Kidney capillary endothelial cell (primary cell): Measurements from ENCODE around the gene RNPEPL1.

ENCODE experiments used
- DNase-seq: peaks from one replicate; pipeline ENCODE4 v3.0.0-alpha.2; 2018; ENCODE audit warnings: low spot score

Gene RNPEPL1

DNA sequence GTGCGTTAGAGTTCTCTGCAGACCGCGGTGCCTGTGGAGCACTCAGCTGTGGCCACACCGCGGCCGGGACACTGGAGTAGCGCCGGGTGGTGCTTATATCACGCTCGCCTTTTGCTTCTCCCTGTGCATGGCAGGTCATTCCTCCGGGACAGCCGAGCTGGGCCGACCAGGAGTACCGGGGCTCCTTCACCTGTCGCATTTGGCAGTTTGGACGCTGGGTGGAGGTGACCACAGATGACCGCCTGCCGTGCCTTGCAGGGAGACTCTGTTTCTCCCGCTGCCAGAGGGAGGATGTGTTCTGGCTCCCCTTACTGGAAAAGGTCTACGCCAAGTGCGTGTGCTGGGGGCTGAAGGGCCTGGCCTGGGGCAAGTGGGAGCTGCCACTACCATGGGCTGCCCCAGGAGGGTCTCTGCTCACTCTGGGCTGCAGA, 22.4 kb downstream of the RNPEPL1 start:
- DNase-seq = no peak

DNA sequence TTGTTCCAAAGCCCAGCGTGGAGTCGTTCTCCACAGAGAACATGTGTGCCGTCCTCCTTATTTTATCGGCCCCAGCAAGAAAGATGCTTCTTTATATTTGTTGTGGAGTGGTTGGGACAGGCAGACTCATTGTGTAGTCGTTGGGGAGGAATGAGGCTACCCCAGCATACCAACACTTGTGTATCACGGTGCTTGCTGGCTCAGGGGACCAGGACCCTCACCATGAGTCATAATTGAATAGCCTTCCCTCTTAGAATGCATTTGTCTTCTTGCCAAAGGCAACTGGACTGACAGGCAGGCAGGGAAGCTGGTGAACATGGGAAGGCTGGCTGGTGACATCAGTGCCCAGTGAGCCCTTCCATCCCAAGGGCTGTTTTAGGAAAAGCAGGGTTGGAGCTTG, 22.9 kb downstream of the RNPEPL1 start:
- DNase-seq = no peak

DNA sequence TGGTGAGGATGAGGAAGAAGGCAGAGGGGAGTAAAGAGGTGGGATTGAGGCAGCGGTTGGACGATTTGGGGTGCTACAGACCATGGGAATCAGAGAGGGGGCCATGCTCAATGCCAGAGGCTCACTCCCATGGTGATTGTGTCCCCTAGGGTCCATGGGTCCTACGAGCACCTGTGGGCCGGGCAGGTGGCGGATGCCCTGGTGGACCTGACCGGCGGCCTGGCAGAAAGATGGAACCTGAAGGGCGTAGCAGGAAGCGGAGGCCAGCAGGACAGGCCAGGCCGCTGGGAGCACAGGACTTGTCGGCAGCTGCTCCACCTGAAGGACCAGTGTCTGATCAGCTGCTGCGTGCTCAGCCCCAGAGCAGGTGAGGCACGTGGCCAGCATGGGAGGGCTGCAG, 23.5 kb downstream of the RNPEPL1 start:
- no peak for DNase-seq

DNA sequence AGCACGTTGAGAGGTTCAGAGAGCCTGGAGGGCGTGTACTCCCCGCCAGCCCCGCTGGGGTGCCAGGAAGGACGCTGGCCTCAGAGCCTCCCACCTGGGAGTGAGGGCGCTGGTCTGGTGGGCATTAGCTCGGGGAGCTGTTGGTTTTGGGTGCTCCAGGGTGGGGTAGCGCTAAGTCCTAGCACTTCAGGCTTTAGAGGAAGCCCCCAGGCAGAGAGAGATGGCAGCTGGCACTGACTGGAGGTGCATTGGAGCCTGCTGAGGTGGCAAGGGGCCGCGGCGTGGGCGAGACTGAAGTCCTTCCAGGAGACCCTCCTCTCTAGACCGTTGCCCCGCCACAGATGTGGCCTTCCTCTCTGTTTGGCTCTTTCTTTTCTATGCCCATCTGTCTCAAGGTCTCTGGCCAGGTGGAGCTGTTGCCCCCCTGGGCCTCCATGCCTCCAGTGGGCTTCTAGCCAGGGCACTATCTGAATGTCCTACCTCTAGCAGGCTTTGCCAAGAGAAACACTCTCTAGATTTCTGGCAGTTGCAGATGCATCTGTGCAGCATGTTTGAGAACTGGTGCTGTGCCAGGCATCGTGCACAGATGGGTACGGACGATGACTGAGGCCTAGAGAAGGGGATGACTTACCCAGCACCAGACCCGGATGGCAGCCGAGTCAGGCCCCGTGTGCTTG, 24.9 kb downstream of the RNPEPL1 start:
- DNase-seq = no peak

DNA sequence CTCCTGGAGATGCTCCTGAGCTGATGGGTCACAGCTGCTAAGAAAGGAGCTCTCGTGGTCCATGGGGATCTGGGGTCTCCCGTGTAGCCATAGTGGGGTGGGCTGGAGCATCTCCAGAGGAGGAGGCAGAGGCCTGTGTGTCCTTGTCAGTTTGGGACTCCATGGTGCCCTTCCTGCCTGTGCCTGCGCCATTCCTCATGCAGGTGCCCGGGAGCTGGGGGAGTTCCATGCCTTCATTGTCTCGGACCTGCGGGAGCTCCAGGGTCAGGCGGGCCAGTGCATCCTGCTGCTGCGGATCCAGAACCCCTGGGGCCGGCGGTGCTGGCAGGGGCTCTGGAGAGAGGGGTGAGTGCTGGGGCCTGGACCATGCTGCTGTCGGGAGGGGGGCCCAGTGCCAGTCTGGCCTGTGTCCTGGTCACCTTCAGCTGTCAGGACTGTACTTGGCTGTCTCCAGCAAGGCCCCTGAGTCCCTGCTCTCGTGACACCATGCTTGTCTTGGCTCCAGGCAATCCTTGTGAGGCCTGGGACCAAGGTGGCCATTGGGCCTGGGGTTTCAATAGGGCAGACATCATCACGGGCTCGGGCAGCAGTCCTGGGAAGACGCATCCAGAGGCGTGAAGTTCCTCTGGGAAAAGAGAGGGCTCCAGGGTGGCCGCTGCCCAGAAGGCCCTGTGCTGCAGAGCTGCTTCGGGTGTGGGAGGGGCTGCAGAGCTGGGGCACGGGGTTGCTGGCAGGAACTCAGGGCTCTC, 25.6 kb downstream of the RNPEPL1 start:
- no peak for DNase-seq

DNA sequence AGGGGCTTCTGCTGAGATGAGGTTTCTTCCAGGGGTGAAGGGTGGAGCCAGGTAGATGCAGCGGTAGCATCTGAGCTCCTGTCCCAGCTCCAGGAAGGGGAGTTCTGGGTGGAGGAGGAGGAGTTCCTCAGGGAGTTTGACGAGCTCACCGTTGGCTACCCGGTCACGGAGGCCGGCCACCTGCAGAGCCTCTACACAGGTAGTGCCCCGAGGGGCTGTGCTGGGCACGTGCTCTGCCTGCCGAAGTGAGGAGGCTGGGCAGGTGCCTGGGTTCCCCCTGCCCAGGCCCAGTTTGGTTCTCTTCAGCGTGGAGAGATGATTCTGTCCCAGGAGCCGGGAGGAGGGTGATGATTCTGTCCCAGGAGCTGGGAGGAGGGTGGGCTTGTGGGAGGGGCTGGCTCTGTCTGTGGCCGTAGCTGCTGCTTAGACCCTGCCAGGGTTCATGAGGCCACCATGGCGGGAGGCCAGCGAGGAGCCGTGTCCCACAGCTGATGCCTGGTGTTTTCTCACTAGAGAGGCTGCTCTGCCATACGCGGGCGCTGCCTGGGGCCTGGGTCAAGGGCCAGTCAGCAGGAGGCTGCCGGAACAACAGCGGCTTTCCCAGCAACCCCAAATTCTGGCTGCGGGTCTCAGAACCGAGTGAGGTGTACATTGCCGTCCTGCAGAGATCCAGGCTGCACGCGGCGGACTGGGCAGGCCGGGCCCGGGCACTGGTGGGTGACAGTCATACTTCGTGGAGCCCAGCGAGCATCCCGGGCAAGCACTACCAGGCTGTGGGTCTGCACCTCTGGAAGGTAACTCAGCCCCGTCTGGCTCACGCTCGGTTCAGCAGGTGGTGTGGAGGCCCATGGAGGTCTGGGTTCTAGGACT, 26.5 kb downstream of the RNPEPL1 start:
- DNase-seq = no peak

DNA sequence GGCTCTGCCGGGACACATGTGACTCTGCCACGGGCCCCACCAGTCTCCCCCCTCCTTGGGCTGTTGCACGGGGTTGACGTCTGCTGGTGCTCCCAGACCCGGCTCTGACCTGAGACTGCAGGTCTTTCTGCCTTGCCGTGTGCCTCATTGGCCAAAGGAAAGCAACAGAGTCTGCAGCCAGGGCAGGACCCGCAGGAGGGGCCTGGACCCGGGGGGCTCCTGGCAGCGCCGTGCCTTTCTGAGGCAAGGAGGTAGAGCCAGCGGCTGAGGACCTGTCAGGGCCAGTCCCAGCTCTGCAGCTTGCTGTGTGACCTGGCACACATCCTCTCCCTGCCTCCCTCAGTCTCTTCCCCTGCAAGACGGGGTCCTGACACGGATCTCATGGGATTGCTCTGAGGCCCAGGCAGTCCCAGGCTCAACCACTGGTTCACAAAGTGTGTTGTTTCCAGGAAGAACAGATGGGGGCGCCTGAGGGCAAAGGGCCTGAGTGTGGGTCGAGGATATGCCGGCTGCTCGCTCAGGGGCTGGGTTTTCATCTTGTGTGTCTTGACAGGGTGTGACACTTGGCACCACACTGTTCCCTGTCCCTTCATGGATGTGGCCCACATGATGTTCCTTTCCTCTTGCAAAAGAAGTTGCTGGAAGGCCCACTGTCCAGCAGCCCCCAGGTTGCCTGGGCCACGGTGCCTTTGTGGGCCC, 27.2 kb downstream of the RNPEPL1 start:
- DNase-seq = no peak

DNA sequence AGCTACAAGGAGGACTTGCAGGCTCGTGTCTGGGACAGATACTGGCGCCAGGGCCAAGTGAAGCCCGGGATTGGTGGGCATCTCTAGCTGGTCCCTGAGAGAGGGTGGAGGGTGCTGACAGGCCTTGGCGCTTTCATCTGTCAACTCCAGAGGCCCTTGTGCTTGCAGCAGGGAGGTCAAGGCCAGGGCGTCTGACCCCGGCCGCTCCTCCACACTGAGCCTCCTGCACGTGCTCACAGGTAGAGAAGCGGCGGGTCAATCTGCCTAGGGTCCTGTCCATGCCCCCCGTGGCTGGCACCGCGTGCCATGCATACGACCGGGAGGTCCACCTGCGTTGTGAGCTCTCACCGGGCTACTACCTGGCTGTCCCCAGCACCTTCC, 27.8 kb downstream of the RNPEPL1 start:
- DNase-seq = no peak

DNA sequence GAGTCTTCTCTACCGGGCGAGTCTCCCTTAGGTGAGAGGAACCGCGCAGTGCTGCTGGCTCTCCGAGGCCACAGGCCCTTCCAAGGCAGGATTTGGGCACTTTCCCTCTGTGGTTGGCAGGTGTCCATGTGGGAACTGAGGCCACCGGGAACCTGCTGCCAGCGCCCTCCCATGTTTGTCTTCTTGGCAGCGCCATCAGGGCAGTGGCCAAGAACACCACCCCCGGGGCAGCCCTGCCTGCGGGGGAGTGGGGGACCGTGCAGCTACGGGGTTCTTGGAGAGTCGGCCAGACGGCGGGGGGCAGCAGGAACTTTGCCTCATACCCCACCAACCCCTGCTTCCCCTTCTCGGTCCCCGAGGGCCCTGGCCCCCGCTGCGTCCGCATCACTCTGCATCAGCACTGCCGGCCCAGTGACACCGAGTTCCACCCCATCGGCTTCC, 28.2 kb downstream of the RNPEPL1 start:
- no peak for DNase-seq

DNA sequence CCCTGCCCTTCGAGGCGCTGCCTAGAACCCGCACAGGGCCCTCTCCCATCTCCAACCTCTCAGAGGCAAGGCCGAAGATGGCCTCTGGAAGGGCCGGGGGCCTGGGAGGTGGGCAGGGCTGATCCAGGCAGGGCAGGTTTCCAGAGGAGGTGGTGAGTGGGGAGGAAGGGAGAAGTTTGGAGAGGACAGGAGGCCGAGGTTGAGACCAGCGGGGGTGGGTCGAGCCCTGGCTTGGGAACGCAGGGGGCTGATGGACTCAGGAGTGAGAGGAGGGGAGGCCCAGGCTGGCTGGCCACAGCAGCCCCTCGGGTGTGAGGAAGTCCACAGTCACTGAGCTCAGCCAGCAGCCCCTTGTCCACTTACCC, 28.8 kb downstream of the RNPEPL1 start:
- no peak for DNase-seq

DNA sequence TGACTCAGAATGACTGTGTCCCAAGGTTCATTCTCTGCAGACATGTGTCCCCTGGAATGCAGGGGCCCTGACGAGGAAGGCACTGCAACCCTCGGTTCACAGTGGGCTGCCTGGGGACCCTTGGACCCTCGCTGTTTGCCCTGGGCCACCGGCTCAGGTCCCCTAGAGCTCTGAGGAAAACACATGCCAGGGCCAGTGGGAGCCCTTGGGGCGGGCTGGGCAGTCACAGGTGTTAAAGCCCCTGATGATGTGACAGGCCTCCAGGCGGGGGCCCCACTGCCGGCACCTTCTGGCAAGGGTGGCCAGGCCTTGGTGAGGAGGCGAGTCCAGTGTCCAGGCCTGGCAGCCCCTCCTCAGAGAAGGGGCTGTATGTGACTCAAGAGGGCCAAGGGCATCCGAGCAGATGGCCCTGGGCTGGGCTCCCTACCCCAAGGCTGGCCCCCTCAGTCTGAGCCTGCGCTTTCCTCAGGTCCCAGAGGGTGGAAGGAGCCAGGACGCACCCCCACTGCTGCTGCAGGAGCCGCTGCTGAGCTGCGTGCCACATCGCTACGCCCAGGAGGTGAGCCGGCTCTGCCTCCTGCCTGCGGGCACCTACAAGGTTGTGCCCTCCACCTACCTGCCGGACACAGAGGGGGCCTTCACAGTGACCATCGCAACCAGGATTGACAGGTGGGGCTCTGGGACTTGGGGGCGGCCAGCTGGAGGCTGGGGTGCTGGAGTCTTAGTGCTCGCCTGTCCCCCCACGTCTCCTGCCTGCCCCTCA, 29.3 kb downstream of the RNPEPL1 start:
- DNase-seq = no peak

DNA sequence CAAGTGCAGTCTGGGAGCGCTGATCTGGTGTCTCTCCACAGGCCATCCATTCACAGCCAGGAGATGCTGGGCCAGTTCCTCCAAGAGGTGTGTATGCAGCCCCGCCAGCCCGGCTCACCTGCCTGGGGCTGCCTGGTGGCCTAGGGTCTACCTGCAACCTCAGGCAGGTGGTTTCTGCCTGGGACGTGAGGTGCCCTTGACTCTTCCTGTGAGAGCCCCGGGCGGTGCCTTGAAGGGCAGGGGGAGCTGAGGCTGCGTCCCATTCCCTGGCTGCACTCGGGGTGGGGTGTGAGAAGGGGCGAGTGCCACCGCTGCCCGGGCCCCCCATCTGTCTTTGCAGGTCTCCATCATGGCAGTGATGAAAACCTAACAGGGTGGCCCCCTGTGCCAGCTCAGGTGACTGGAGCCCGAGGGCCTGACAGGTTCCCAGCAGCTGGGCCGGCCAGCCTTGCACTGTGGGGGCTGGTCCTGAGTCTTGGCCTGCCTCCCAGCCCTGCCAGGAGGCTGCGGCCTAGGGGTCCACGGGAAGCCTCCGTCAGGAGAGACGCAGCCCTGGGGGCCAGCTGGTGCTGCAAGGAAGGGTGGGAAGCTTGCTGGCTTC, 30.1 kb downstream of the RNPEPL1 start:
- no peak for DNase-seq

DNA sequence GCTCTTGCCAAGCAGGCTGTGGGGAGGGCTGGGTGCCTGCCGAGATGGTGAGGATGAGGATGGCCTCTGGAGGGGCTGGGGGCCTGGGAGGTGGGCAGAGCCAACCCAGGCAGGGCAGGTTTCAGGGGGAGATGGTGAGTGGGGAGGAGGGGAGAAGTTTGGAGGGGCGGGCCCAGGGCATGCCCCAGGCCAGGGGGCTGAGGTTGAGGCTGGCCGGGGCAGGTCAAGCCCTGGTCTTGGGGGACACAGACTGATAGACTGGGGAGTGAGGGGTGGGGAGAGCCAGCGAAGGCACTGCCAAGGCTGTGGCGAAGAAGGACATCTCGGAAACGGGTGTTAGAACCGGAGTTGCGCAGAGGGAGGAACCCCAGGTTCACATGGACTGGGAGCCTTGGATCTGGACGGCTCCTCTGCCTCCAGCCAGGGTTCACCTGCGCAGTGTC, 30.9 kb downstream of the RNPEPL1 start:
- DNase-seq = no peak

DNA sequence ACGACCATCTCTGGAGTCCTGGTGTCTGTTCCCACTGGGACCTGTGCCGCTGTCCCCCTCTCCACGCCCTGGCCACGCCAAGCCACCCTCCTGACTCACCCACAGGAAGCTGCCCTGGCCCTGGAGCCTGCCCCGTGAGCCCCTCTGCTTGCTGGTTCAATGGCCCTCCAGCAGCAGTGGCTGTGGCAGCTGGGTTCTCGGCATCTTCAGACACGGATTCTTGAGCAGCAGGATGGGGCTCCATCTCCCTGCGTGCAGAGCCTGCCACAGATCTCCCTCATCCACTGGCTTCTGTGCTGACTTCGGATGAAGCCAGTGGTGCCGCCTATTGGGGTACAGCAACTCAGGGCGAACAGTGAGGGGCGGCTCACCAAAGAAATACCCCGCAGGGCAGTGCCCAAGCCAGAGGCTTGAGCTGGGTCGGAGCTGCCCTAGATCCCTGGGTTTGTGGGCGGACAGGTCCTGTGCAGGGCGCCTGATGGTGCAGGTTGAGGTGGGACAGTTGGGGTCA, 32.2 kb downstream of the RNPEPL1 start:
- no peak for DNase-seq

DNA sequence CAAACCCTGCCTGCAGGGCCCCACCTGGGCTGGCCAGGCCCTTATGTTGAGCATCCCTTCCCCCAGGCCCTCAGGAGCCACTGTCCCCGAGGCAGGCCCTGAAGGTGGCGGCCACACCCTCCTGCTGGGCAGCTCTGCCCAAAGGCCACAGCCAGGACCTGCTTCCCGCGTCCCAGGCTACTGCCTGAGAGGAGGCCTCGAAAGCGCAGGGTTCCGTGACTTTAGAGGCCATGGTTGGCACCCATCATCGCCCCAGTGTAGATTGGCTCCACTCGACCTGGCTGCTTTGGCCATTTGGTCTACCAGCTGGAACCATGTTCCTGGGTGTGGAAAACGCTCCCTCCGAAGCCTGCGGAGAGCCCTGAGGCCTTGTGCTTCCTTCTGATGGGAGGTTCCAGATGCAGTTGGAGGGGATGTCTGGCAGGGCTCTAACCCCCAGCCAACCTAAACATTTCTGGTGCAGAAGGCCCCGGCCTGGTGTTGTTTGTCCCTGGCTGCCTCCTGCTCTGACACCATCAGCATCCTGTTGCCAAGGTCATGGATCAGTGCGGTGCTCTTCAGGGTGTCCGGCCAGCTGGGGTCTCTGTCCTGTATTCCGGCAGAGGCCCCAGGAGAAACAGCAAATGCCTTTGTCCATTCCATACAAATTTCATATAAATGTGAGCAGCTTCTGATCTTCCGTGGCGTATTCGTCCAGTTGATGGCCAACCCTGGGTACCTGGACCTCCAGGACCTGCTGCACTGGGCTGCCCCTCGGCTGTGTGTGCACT, 33.0 kb downstream of the RNPEPL1 start:
- DNase-seq = no peak

DNA sequence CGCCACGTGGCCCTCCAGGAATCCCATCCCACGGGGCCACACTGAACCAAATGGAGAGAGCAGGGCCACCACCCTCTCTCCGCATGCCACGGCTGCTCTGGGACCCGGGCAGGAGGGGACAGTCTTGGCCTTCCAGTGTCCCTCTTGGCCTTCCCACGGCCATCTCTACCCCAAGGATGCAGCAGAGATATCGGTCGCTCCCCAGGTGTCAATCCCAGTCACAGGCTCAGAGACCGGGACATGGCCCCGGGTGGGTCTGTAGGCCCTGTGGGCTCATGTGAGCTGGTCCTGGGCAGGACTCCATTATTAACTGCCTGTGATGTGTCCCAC, 33.5 kb downstream of the RNPEPL1 start:
- DNase-seq = no peak

DNA sequence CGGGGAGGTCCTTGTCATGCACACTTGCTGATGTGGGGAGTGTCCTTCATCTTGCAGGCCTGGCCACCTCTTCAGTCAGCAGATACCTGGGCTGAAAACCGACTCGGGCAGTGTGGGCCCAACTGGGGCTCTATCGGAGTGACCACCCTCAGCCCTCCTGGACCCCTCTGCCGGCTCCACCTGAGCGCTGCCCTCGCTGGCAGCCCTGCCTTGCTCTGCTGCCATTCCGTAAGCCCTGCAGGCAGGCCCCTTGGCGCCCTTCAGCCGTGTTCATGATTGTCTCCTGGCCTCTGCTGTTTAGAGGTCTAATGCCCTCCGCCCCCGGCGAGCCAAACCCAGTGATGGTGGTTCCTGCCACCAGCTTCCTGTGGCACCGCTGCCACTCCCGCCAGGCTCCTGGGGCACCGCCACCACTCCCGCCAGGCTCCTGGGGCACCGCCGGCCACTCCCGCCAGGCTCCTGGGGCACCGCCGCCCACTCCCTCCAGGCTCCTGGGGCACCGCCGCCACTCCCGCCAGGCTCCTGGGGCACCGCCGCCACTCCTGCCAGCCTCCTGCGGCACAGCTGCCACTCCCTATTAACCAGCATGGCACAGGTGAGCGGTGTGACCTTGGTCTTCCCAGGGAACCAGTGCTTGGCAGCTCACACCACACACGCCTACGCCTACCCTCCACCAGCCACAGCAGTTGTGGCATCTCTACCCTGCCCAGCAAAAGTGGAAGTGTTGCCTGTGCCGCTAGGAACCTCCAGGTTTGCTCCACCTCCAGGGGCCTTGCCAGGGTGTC, 34.2 kb downstream of the RNPEPL1 start:
- DNase-seq = no peak

DNA sequence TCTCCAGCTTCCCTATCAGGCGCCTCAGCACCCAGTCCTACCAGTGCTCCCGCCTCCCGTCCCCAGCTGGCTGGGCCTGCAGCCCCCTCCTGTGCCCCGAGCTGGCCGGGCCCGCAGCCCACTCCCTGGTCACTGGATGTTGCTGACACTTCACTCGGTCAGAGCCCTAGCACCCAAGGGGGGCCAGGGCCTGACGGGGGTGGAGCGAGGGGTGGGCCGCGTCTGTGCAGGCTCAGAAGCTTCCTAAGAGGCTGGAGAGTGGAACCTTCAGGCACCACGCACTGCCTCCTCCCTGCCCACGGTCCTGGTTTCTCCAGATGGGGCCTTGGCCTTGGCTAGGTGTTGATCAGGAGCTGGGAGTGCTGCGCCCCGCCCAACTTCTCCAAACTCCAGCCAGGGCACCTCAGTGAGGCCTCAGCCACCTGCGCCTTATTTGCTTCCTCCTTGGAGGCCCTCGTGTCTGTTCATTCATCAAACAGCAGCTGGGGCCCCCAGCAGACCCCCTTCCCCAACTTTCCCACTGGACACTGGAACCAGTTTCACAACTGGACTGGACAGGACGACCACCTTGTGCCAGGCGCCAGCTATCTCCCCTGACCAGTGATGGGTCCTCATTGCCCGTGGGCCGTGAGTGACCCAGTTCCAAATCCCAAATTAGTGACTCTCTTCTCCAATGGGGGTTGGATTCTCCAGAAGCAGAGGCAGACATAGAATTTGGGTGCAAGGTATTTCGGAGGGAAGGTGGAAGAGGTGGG, 35.0 kb downstream of the RNPEPL1 start:
- DNase-seq = no peak

DNA sequence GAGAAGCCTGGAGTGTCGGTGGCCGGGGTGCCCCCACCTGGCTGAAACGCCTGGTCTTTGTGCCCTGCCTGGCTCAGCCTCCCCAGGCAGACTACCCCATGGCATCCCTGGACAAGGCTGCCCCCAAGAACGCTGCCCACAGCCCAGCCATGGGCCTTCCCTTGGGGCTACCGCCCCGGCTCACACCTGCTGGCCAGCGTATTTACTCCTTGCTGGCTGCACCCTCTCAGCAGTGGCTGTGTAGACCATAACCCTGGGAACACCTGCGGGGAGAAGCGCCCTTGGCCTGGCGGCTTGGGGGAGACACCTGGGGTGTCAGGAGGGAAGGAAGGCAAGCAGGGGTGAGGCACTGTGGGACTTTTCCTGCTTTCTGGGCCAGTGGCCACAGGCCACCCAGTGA, 35.6 kb downstream of the RNPEPL1 start:
- no peak for DNase-seq
